ENCODE data around the gene NRP2.

The NRP2 gene

GRCh38 chr2:205759732-205760131 lies 77.4 kb downstream of the NRP2 start:
- no peak for ATAC-seq
- no peak for TF ChIP-seq PATZ1 (CRISPR knock-in tag; IDR thresholded peaks at IDR 0.05; ENCODE audit: borderline replicate concordance)
- no peak for TF ChIP-seq ZNF8 (CRISPR knock-in tag; IDR thresholded peaks at IDR 0.05)
- no peak for TF ChIP-seq GLIS3 (CRISPR knock-in tag; IDR thresholded peaks at IDR 0.05)
- TF ChIP-seq CSDC2 (CRISPR knock-in tag; IDR thresholded peaks at IDR 0.05) = no peak
- no peak for TF ChIP-seq TSHZ2 (CRISPR knock-in tag; IDR thresholded peaks at IDR 0.05)
- TF ChIP-seq ZFP3 (CRISPR knock-in tag; IDR thresholded peaks at IDR 0.05) = no peak
- no peak for TF ChIP-seq ZNF565 (CRISPR knock-in tag; conservative IDR thresholded peaks at IDR 0.05; ENCODE audit: low read depth)
- no peak for TF ChIP-seq BACH2 (CRISPR knock-in tag; IDR thresholded peaks at IDR 0.05; ENCODE audit: borderline replicate concordance)
- no peak for TF ChIP-seq ZFP30 (CRISPR knock-in tag; IDR thresholded peaks at IDR 0.05)
- TF ChIP-seq SNAI2 (CRISPR knock-in tag; IDR thresholded peaks at IDR 0.05) = no peak
- no peak for TF ChIP-seq ESRRG (CRISPR knock-in tag; IDR thresholded peaks at IDR 0.05)
- TF ChIP-seq OSR1 (CRISPR knock-in tag; IDR thresholded peaks at IDR 0.05) = no peak
- TF ChIP-seq CSRNP3 (CRISPR knock-in tag; IDR thresholded peaks at IDR 0.05) = no peak

GRCh38 chr2:205760157-205760556 lies 77.9 kb downstream of the NRP2 start:
- no peak for TF ChIP-seq BACH2 (CRISPR knock-in tag; IDR thresholded peaks at IDR 0.05; ENCODE audit: borderline replicate concordance)
- TF ChIP-seq POU6F1 (CRISPR knock-in tag; IDR thresholded peaks at IDR 0.05; ENCODE audit: borderline replicate concordance, low read depth) = no peak
- TF ChIP-seq ZNF8 (CRISPR knock-in tag; IDR thresholded peaks at IDR 0.05) = no peak
- TF ChIP-seq OSR1 (CRISPR knock-in tag; IDR thresholded peaks at IDR 0.05) = no peak
- no peak; the same call in 2 of the 3 replicates for ATAC-seq

- TF ChIP-seq ZFP3 (CRISPR knock-in tag; IDR thresholded peaks at IDR 0.05) (no peak), ESRRG (CRISPR knock-in tag; IDR thresholded peaks at IDR 0.05) (no peak), CSRNP3 (CRISPR knock-in tag; IDR thresholded peaks at IDR 0.05) (no peak), CSDC2 (CRISPR knock-in tag; IDR thresholded peaks at IDR 0.05) (no peak), ZNF8 (CRISPR knock-in tag; IDR thresholded peaks at IDR 0.05) (no peak), TCF4 (CRISPR knock-in tag; IDR thresholded peaks at IDR 0.05; ENCODE audit: borderline replicate concordance) (no peak), CREB5 (CRISPR knock-in tag; IDR thresholded peaks at IDR 0.05; ENCODE audit: low read depth) (no peak), PPARA (CRISPR knock-in tag; IDR thresholded peaks at IDR 0.05; ENCODE audit: borderline replicate concordance) (no peak), POU6F1 (CRISPR knock-in tag; IDR thresholded peaks at IDR 0.05; ENCODE audit: borderline replicate concordance, low read depth) (no peak), OSR1 (CRISPR knock-in tag; IDR thresholded peaks at IDR 0.05) (no peak), ZNF70 (CRISPR knock-in tag; IDR thresholded peaks at IDR 0.05) (no peak), GLIS3 (CRISPR knock-in tag; IDR thresholded peaks at IDR 0.05) (no peak), ZNF565 (CRISPR knock-in tag; conservative IDR thresholded peaks at IDR 0.05; ENCODE audit: low read depth) (no peak), SNAI2 (CRISPR knock-in tag; IDR thresholded peaks at IDR 0.05) (no peak), TOX (CRISPR knock-in tag; IDR thresholded peaks at IDR 0.05; ENCODE audit: borderline replicate concordance) (no peak), ISL1 (CRISPR knock-in tag; IDR thresholded peaks at IDR 0.05) (no peak), TSHZ2 (CRISPR knock-in tag; IDR thresholded peaks at IDR 0.05) (no peak), ZFP30 (CRISPR knock-in tag; IDR thresholded peaks at IDR 0.05) (no peak), ZC3H10 (CRISPR knock-in tag; IDR thresholded peaks at IDR 0.05) (no peak)
- no peak for ATAC-seq
Observed at GRCh38 chr2:205761421-205761820, 79.1 kb downstream of the NRP2 start.
